NCI-H774 (cell line): ENCODE results near the gene TXN.

Experiments
- DNase-seq: peaks from one replicate; lab custom pipeline; 2025; lab: John Stamatoyannopoulos, UW

TXN gene

GRCh38 chr9:110256380-110257096, at the start of gene TXN:
Gene TXN, minus strand, starts transcription at chr9:110256507. Its CDS starts 72 bp downstream, at chr9:110256435.
- DNase-seq = peak; percentile 85

- no peak for DNase-seq
Observed at GRCh38 chr9:110303133-110303532, 46.8 kb upstream of the TXN start.

GRCh38 chr9:110298043-110298605, 41.8 kb upstream of the TXN start:
- no peak for DNase-seq

- DNase-seq = no peak
Observed at GRCh38 chr9:110293248-110293647, 36.9 kb upstream of the TXN start.

- no peak for DNase-seq
Observed at GRCh38 chr9:110291921-110292557, 35.7 kb upstream of the TXN start.

GRCh38 chr9:110290001-110290400, 33.7 kb upstream of the TXN start:
- no peak for DNase-seq

- DNase-seq = no peak
Observed at GRCh38 chr9:110288503-110288902, 32.2 kb upstream of the TXN start.

GRCh38 chr9:110287289-110287680, 31.0 kb upstream of the TXN start:
- DNase-seq = no peak

- no peak for DNase-seq
Observed at GRCh38 chr9:110284211-110284844, 28.0 kb upstream of the TXN start.

- no peak for DNase-seq
Observed at GRCh38 chr9:110283751-110284150, 27.4 kb upstream of the TXN start.

GRCh38 chr9:110282739-110283081, 26.4 kb upstream of the TXN start:
- DNase-seq = no peak

- no peak for DNase-seq
Observed at GRCh38 chr9:110282018-110282738, 25.9 kb upstream of the TXN start.

- DNase-seq = no peak
Observed at GRCh38 chr9:110278080-110278707, 21.9 kb upstream of the TXN start.

- DNase-seq = no peak
Observed at GRCh38 chr9:110276781-110277180, 20.5 kb upstream of the TXN start.

GRCh38 chr9:110270211-110270995, 14.1 kb upstream of the TXN start:
- no peak for DNase-seq

GRCh38 chr9:110266795-110267194, 10.5 kb upstream of the TXN start:
- DNase-seq = no peak

GRCh38 chr9:110261632-110262031, 5.3 kb upstream of the TXN start:
- no peak for DNase-seq

- DNase-seq = no peak
Observed at GRCh38 chr9:110260911-110261310, 4.6 kb upstream of the TXN start.

GRCh38 chr9:110259566-110259965, 3.3 kb upstream of the TXN start:
- DNase-seq = no peak

- no peak for DNase-seq
Observed at GRCh38 chr9:110258690-110259091, 2.4 kb upstream of the TXN start.

GRCh38 chr9:110257956-110258355, 1.6 kb upstream of the TXN start:
- DNase-seq = no peak
